HepG2 (cell line): ENCODE measurements around the gene INHBC. TPM values are rescaled to one million over a fixed set of nuclear protein-coding genes. Genes with fewer than 3 reads are reported as not detected.

ENCODE experiments used
- CREB3 ChIP-seq: sonication (generic); formaldehyde crosslinking; IDR thresholded peaks from 2 replicates; pipeline ENCODE4 v1.5.0; 2020; ENCODE audit warnings: missing genetic modification reagents
- IRF1 ChIP-seq: sonication (generic); formaldehyde crosslinking; IDR thresholded peaks from 2 replicates; pipeline ENCODE4 v1.4.0; 2020; ENCODE audit warnings: low read depth, mild to moderate bottlenecking, missing genetic modification reagents
- IRF2 ChIP-seq: IDR thresholded peaks from 2 replicates; pipeline ENCODE4 v1.6.1; 2018; ENCODE audit warnings: missing genetic modification reagents, missing compliant biosample characterization
- KLF13 ChIP-seq: sonication (generic); formaldehyde crosslinking; IDR thresholded peaks from 2 replicates; pipeline ENCODE4 v1.4.0; 2020; ENCODE audit warnings: mild to moderate bottlenecking, missing genetic modification reagents
- MEF2D ChIP-seq: sonication (generic); formaldehyde crosslinking; IDR thresholded peaks from 2 replicates; pipeline ENCODE4 v1.5.1; 2020; ENCODE audit warnings: mild to moderate bottlenecking, missing genetic modification reagents
- MNT ChIP-seq: fragments of 450-650 bp; IDR thresholded peaks from 2 replicates; pipeline ENCODE4 v1.6.1; 2016
- MTA1 ChIP-seq: sonication (generic); formaldehyde crosslinking; IDR thresholded peaks from 2 replicates; pipeline ENCODE4 v1.4.0; 2020; ENCODE audit warnings: missing genetic modification reagents, mild to moderate bottlenecking, borderline replicate concordance
- NR3C1 ChIP-seq: sonication (generic); formaldehyde crosslinking; IDR thresholded peaks from 2 replicates; pipeline ENCODE4 v1.4.0; 2020; ENCODE audit warnings: missing genetic modification reagents
- PHF8 ChIP-seq: sonication (generic); formaldehyde crosslinking; IDR thresholded peaks from 2 replicates; pipeline ENCODE4 v1.5.0; 2020; ENCODE audit warnings: missing genetic modification reagents
- SKI ChIP-seq: fragments of 450-650 bp; IDR thresholded peaks from one replicate; pipeline ENCODE4 v1.6.1; 2018; ENCODE audit warnings: mild to moderate bottlenecking; ENCODE audit not compliant: partially characterized antibody
- ZFP36L1 ChIP-seq: sonication (generic); formaldehyde crosslinking; IDR thresholded peaks from 2 replicates; pipeline ENCODE4 v1.8.0; 2022; ENCODE audit warnings: mild to moderate bottlenecking, missing genetic modification reagents, moderate library complexity
- ZNF224 ChIP-seq: sonication (generic); formaldehyde crosslinking; IDR thresholded peaks from 2 replicates; pipeline ENCODE4 v1.5.0; 2020; ENCODE audit warnings: mild to moderate bottlenecking, missing genetic modification reagents
- ZNF292 ChIP-seq: sonication (generic); formaldehyde crosslinking; IDR thresholded peaks from 2 replicates; pipeline ENCODE4 v1.8.1; 2022; ENCODE audit warnings: mild to moderate bottlenecking, low read depth, missing genetic modification reagents, borderline replicate concordance
- ZNF343 ChIP-seq: sonication (generic); formaldehyde crosslinking; IDR thresholded peaks from 2 replicates; pipeline ENCODE4 v1.4.0; 2020; ENCODE audit warnings: mild to moderate bottlenecking, missing genetic modification reagents
- ZNF441 ChIP-seq: sonication (generic); formaldehyde crosslinking; IDR thresholded peaks from 2 replicates; pipeline ENCODE4 v1.7.0; 2021; ENCODE audit warnings: missing genetic modification reagents, borderline replicate concordance
- ZNF567 ChIP-seq: sonication (generic); formaldehyde crosslinking; IDR thresholded peaks from 2 replicates; pipeline ENCODE4 v1.8.1; 2023; ENCODE audit warnings: mild to moderate bottlenecking, missing genetic modification reagents, borderline replicate concordance
- ZNF616 ChIP-seq: sonication (generic); formaldehyde crosslinking; IDR thresholded peaks from 2 replicates; pipeline ENCODE4 v1.5.0; 2020; ENCODE audit warnings: low read depth, mild to moderate bottlenecking, missing genetic modification reagents
- ZNF841 ChIP-seq: sonication (generic); formaldehyde crosslinking; IDR thresholded peaks from 2 replicates; pipeline ENCODE4 v1.8.1; 2023; ENCODE audit warnings: missing genetic modification reagents, borderline replicate concordance
- ZNF883 ChIP-seq: sonication (generic); formaldehyde crosslinking; IDR thresholded peaks from 2 replicates; pipeline ENCODE4 v1.5.1; 2020; ENCODE audit warnings: mild to moderate bottlenecking, missing genetic modification reagents; ENCODE audit errors: not compliant biosample characterization
- polyA plus RNA-seq, 8 experiments: library from polyadenylated mRNA; depleted of rRNA in 3 of 8; stranded (reverse) in 7 of 8; unstranded in 1 of 8; fragments of >200 nt; fragmentation: Illumina TruSeq in 4 of 8; extraction: Trizol in 4 of 8; gene quantifications; 2 replicates each; pipeline versions ENCODE4 v1.2.1 to v1.2.3, GENCODE V29; 2011 to 2016; ENCODE audit warnings: low read depth in 4 of 8, missing spikeins in 1 of 8, mixed read lengths in 1 of 8; ENCODE audit not compliant: insufficient read depth in 1 of 8
- total RNA-seq, 5 experiments: library from RNA; depleted of rRNA; stranded (reverse); fragments of >200 nt; fragmentation: Illumina TruSeq; extraction: Trizol; gene quantifications; 2 replicates each; pipeline ENCODE4 v1.2.3, GENCODE V29; 2016; ENCODE audit warnings: low read depth in 1 of 5
- TF ChIP-seq, protein P1 (sequence below): sonication (generic); formaldehyde crosslinking; IDR thresholded peaks from 2 replicates; pipeline ENCODE4 v1.8.1; 2022; ENCODE audit warnings: mild to moderate bottlenecking, missing genetic modification reagents
- TF ChIP-seq, protein P2 (sequence below): IDR thresholded peaks from 2 replicates; pipeline ENCODE4 v1.6.1; 2016; ENCODE audit warnings: missing compliant biosample characterization, missing genetic modification reagents, borderline replicate concordance

Gene INHBC
- total and polyA plus RNA-seq, 2 of the 13 experiments (the other 11 are each of a cell fraction or from before 2014, with no cell fraction given) = 1.8 to 13.8 TPM

DNA sequence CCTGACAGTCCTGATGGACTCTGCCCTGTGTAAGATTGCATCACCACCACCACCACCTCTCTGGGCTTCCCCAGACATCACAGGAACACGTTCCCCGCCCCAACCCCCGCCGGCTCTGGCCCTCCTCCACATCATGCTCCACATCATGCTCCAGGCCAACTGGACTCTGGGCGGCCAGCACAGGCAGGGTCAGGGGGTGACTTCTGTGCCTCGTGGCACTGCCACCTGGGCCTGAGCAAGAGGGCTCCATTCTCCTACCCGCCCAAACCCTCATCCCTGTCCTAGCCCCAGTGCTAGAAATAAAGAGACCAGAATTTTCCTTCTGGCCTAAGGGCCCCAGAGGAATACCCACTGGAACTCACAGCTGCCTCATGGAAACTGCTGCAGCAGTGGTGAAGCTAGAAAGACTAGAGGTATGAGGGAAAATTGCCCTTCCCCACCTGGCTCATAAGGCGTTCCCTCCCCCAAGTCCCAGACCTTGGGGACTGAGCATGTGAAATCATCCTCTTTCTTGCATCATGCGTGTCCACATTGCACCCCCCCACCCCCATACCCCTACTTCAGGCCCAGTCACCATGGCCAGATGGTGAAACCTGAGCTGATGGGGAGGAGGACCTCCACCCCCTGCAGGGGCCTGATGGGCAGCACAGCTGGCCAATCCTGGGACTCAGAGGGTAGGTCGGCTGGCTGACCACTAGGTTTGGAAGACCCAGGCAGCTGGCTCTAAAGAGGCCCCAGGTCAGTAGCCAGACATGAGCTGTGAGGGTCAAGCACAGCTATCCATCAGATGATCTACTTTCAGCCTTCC, 20.2 kb downstream of the INHBC start, which contains the start of gene INHBE (continued):
- TF ChIP-seq ZNF567 (CRISPR knock-in tag) (peak; percentile 40), PHF8 (CRISPR knock-in tag) (peak; percentile 28; the same call in 1 of the 2 replicates), MTA1 (CRISPR knock-in tag) (peak; percentile 93), ZNF224 (no peak), MEF2D (CRISPR knock-in tag) (peak; percentile 90), ZNF841 (CRISPR knock-in tag) (no peak), ZNF343 (CRISPR knock-in tag) (peak; percentile 65; the same call in 1 of the 2 replicates), ZNF616 (0 out of 2 replicates have a peak, but pooled peaks have one; percentile 19), CREB3 (CRISPR knock-in tag) (no peak), ZFP36L1 (CRISPR knock-in tag) (0 out of 2 replicates have a peak, but pooled peaks have one; percentile 25), NR3C1 (CRISPR knock-in tag) (no peak), IRF2 (CRISPR knock-in tag) (peak; percentile 55; the same call in 1 of the 2 replicates), ZNF883 (peak; percentile 15), SKI (peak; percentile 95), ZNF441 (0 out of 2 replicates have a peak, but pooled peaks have one; percentile 33), IRF1 (CRISPR knock-in tag) (no peak), ZNF292 (CRISPR knock-in tag) (peak; percentile 88; the same call in 1 of the 2 replicates), MNT (peak; percentile 82), KLF13 (no peak)
- TF ChIP-seq, protein P1, sequence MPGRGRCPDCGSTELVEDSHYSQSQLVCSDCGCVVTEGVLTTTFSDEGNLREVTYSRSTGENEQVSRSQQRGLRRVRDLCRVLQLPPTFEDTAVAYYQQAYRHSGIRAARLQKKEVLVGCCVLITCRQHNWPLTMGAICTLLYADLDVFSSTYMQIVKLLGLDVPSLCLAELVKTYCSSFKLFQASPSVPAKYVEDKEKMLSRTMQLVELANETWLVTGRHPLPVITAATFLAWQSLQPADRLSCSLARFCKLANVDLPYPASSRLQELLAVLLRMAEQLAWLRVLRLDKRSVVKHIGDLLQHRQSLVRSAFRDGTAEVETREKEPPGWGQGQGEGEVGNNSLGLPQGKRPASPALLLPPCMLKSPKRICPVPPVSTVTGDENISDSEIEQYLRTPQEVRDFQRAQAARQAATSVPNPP (CRISPR knock-in tag) = peak; percentile 70; the same call in 1 of the 2 replicates
- TF ChIP-seq, protein P2, sequence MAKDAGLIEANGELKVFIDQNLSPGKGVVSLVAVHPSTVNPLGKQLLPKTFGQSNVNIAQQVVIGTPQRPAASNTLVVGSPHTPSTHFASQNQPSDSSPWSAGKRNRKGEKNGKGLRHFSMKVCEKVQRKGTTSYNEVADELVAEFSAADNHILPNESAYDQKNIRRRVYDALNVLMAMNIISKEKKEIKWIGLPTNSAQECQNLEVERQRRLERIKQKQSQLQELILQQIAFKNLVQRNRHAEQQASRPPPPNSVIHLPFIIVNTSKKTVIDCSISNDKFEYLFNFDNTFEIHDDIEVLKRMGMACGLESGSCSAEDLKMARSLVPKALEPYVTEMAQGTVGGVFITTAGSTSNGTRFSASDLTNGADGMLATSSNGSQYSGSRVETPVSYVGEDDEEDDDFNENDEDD = peak; percentile 44; the same call in 1 of the 2 replicates
